T-cell (primary cell): ENCODE data around the gene SEC61A2. TPM values are rescaled to one million over a fixed set of nuclear protein-coding genes. Genes with fewer than 3 reads are reported as not detected.

Source experiments
- ATAC-seq, 4 experiments: fragments of 200-7000 bp in 3 of 4; fragments of 150-1000 bp in 1 of 4; cut with Tn5 transposase; replicated peaks in 1 of 4; 1 replicate in 3 of 4; 2 replicates in 1 of 4; pipeline ENCODE4 v1.10.0; 2021; ENCODE audit warnings: moderate library complexity in 3 of 4, mild to moderate bottlenecking in 2 of 4, moderate number of reproducible peaks in 1 of 4
- CTCF ChIA-PET, 2 donors: fragments of 300-600 bp; sonication (Branson Sonifier 250); formaldehyde crosslinking; loops; one replicate each; lab custom pipeline; 2022; ENCODE audit warnings: antibody characterized with exemption in 2 of 2; lab: Charles Lee
- POLR2A ChIA-PET, 2 donors: fragments of 300-600 bp; sonication (Branson Sonifier 250); formaldehyde crosslinking; loops; one replicate each; lab custom pipeline; 2022; ENCODE audit warnings: antibody characterized with exemption in 2 of 2; lab: Charles Lee
- DNase-seq, 35 experiments: peaks; one replicate each; pipeline versions ENCODE4 v3.0.0 to v3.0.0-alpha.2; 2013 to 2023
- H3K27ac ChIP-seq: one replicate; pipeline ENCODE4 v1.5.1; 2013; ENCODE audit warnings: low read length
- H3K27me3 ChIP-seq, 2 experiments: replicated peaks in 1 of 2; 1 replicate in 1 of 2; 2 replicates in 1 of 2; pipeline versions ENCODE4 v1.6.1 to v1.7.0; 2013; ENCODE audit warnings: low read length in 1 of 2, mixed read lengths in 1 of 2; ENCODE audit not compliant: control insufficient read depth in 2 of 2, insufficient read depth in 2 of 2; ENCODE audit errors: extremely low read depth in 1 of 2
- H3K36me3 ChIP-seq, 2 donors: 1 replicate in 1 of 2; 2 replicates in 1 of 2; pipeline versions ENCODE4 v1.6.1 to v1.7.0; 2013; ENCODE audit warnings: low read length in 1 of 2; ENCODE audit not compliant: control insufficient read depth in 2 of 2, insufficient read depth in 1 of 2; ENCODE audit errors: extremely low read depth in 1 of 2
- H3K4me1 ChIP-seq, 2 experiments: 1 replicate in 1 of 2; 2 replicates in 1 of 2; pipeline versions ENCODE4 v1.6.1 to v1.7.0; 2013; ENCODE audit warnings: low read length in 2 of 2, mixed read lengths in 1 of 2; ENCODE audit not compliant: insufficient read depth in 2 of 2, control insufficient read depth in 1 of 2; ENCODE audit errors: extremely low read depth in 1 of 2
- H3K4me3 ChIP-seq, 2 donors: 1 replicate in 1 of 2; 2 replicates in 1 of 2; pipeline versions ENCODE4 v1.5.1 to v1.7.0; 2013; ENCODE audit warnings: mild to moderate bottlenecking in 2 of 2, low read length in 1 of 2, moderate library complexity in 1 of 2; ENCODE audit not compliant: control insufficient read depth in 1 of 2; ENCODE audit errors: extremely low read depth in 1 of 2
- H3K9me3 ChIP-seq: 2 replicates; pipeline ENCODE4 v1.7.0; 2013
- H3K27ac Mint-ChIP-seq, 2 donors: one replicate each; pipeline ENCODE4 v1.8.0; 2020 to 2021; ENCODE audit warnings: mild to moderate bottlenecking in 2 of 2, mixed read lengths in 2 of 2
- H3K27me3 Mint-ChIP-seq, 2 donors: one replicate each; pipeline ENCODE4 v1.8.0; 2021 to 2022; ENCODE audit warnings: mixed read lengths in 2 of 2
- H3K36me3 Mint-ChIP-seq: one replicate; pipeline ENCODE4 v1.8.0; 2021; ENCODE audit warnings: mixed read lengths
- H3K4me1 Mint-ChIP-seq, 3 donors: one replicate each; pipeline ENCODE4 v1.8.0; 2020 to 2022; ENCODE audit warnings: mixed read lengths in 3 of 3, mild to moderate bottlenecking in 1 of 3
- H3K4me3 Mint-ChIP-seq, 3 donors: one replicate each; pipeline ENCODE4 v1.8.0; 2020 to 2022; ENCODE audit warnings: mild to moderate bottlenecking in 3 of 3, mixed read lengths in 3 of 3, moderate library complexity in 3 of 3
- H3K9me3 Mint-ChIP-seq, 3 donors: one replicate each; pipeline ENCODE4 v1.8.0; 2020 to 2022; ENCODE audit warnings: mixed read lengths in 3 of 3
- WGBS: methylation state at CpG from one replicate; pipeline ENCODE4 v1.1.5; 2013; ENCODE audit warnings: missing lambda C conversion rate; ENCODE audit not compliant: insufficient coverage; 5-methylcytosine and 5-hydroxymethylcytosine counted together
- total RNA-seq, 35 experiments: library from RNA in 6 of 35; stranded (reverse) in 6 of 35; fragments of 120-200 nt in 1 of 35; gene quantifications; one replicate each; pipeline versions ENCODE4 v1.2.1 to v1.2.4 and lab custom pipeline; 2013 to 2026

Gene SEC61A2
- total RNA-seq, 5 donors from 2014 or later (not counting 1 experiment from before 2014, with no cell fraction given), result 11.1 to 20.0 (median 13.9) TPM

- CTCF ChIA-PET, result no interaction called here
Measured at GRCh38 chr10:12097791-12098190, 31.7 kb upstream of the SEC61A2 start.

GRCh38 chr10:12098966-12099365 is 30.5 kb upstream of the SEC61A2 start:
- H3K4me3 ChIP-seq, result no peak overlapping the region
- no peak overlapping the region for H3K27ac Mint-ChIP-seq
- ATAC-seq, result no peak
- H3K36me3 Mint-ChIP-seq, result peaks cover 46% of the 10 kb centered on the region
- H3K27ac ChIP-seq, result no peak overlapping the region
- ChIA-PET POLR2A (no interaction called here), CTCF (no interaction called here)
- no peaks in the 10 kb centered on the region for H3K9me3 ChIP-seq
- H3K27me3 ChIP-seq, result no peaks in the 10 kb centered on the region
- no peak for DNase-seq
- H3K4me1 ChIP-seq, result no peaks in the 10 kb centered on the region
- H3K4me3 Mint-ChIP-seq, result no peak overlapping the region
- no peaks in the 10 kb centered on the region for H3K4me1 Mint-ChIP-seq
- H3K36me3 ChIP-seq, result peaks cover 16 to 45% of the 10 kb centered on the region in 2 donors
- H3K9me3 Mint-ChIP-seq, result no peaks in the 10 kb centered on the region
- no peaks in the 10 kb centered on the region for H3K27me3 Mint-ChIP-seq
- 93% methylated on average over 3 of the region's 4 CpGs for WGBS

More at GRCh38 chr10:12097791-12098190, 31.7 kb upstream of the SEC61A2 start:
- no peaks in the 10 kb centered on the region for H3K27me3 Mint-ChIP-seq
- Histone ChIP-seq H3K27ac (no peak overlapping the region), H3K4me1 (no peaks in the 10 kb centered on the region), H3K36me3 (peaks cover 15 to 46% of the 10 kb centered on the region in 2 donors), H3K9me3 (no peaks in the 10 kb centered on the region), H3K4me3 (no peak overlapping the region), H3K27me3 (no peaks in the 10 kb centered on the region)
- POLR2A ChIA-PET, result no interaction called here
- no peaks in the 10 kb centered on the region for H3K9me3 Mint-ChIP-seq
- DNase-seq (no peak), ATAC-seq (no peak)
- H3K4me1 Mint-ChIP-seq, result no peaks in the 10 kb centered on the region
- no peak overlapping the region for H3K4me3 Mint-ChIP-seq
- no peak overlapping the region for H3K27ac Mint-ChIP-seq
- 100% methylated on average over 3 of the region's 5 CpGs for WGBS
- H3K36me3 Mint-ChIP-seq, result peaks cover 44% of the 10 kb centered on the region

- Histone ChIP-seq H3K4me1 (no peaks in the 10 kb centered on the region), H3K4me3 (no peak overlapping the region), H3K27me3 (no peaks in the 10 kb centered on the region), H3K27ac (no peak overlapping the region), H3K9me3 (no peaks in the 10 kb centered on the region), H3K36me3 (peaks cover 21 to 47% of the 10 kb centered on the region in 2 donors)
- ATAC-seq (no peak), DNase-seq (no peak)
- Mint-ChIP-seq H3K27ac (no peak overlapping the region), H3K27me3 (no peaks in the 10 kb centered on the region), H3K36me3 (peaks cover 53% of the 10 kb centered on the region), H3K4me1 (no peaks in the 10 kb centered on the region), H3K4me3 (no peak overlapping the region), H3K9me3 (no peaks in the 10 kb centered on the region)
- CTCF ChIA-PET, result no interaction called here
- 100% methylated on average over 2 of the region's 4 CpGs for WGBS
- POLR2A ChIA-PET, result interaction anchor here in 1 of 2 donors (0.5 kb wide), 1 partner anchor 21 kb away, joined by 5 read pairs; no protein-coding TSS in a partner anchor
Measured at GRCh38 chr10:12103802-12104201, 25.7 kb upstream of the SEC61A2 start.

- 100% methylated on average over 8 of the region's 14 CpGs for WGBS
- Histone ChIP-seq H3K27ac (no peak overlapping the region), H3K4me3 (no peak overlapping the region), H3K4me1 (peaks cover 0 to 5% of the 10 kb centered on the region in 2 experiments), H3K27me3 (no peaks in the 10 kb centered on the region), H3K9me3 (no peaks in the 10 kb centered on the region), H3K36me3 (peaks cover 12 to 31% of the 10 kb centered on the region in 2 donors)
- peaks cover 10 to 13% (median 12%) of the 10 kb centered on the region in 3 donors for H3K4me1 Mint-ChIP-seq
- ATAC-seq (no peak), DNase-seq (no peak)
- H3K27me3 Mint-ChIP-seq, result no peaks in the 10 kb centered on the region
- H3K36me3 Mint-ChIP-seq, result peaks cover 50% of the 10 kb centered on the region
- H3K9me3 Mint-ChIP-seq, result no peaks in the 10 kb centered on the region
- CTCF ChIA-PET, result no interaction called here
- POLR2A ChIA-PET, result interaction anchor here in 1 of 2 donors (0.6 kb wide), 1 partner anchor 726 kb away, joined by 11 read pairs; no protein-coding TSS in a partner anchor
- H3K27ac Mint-ChIP-seq, result no peak overlapping the region
- H3K4me3 Mint-ChIP-seq, result no peak overlapping the region
Measured at GRCh38 chr10:12107781-12108180, 21.7 kb upstream of the SEC61A2 start.

- H3K27me3 Mint-ChIP-seq, result no peaks in the 10 kb centered on the region
- Histone ChIP-seq H3K4me1 (peaks cover 5 to 7% of the 10 kb centered on the region in 2 experiments), H3K27me3 (no peaks in the 10 kb centered on the region), H3K9me3 (no peaks in the 10 kb centered on the region), H3K36me3 (peaks cover 7 to 26% of the 10 kb centered on the region in 2 donors), H3K4me3 (no peak overlapping the region), H3K27ac (no peak overlapping the region)
- ChIA-PET CTCF (no interaction called here), POLR2A (no interaction called here)
- H3K4me3 Mint-ChIP-seq, result no peak overlapping the region
- peak overlapping the region in 1 of 2 donors; percentile 12 for H3K27ac Mint-ChIP-seq
- H3K36me3 Mint-ChIP-seq, result peaks cover 42% of the 10 kb centered on the region
- 93% methylated on average over 5 of the region's 5 CpGs for WGBS
- DNase-seq (no peak), ATAC-seq (no peak)
- H3K9me3 Mint-ChIP-seq, result no peaks in the 10 kb centered on the region
- peaks cover 16 to 19% (median 18%) of the 10 kb centered on the region in 3 donors for H3K4me1 Mint-ChIP-seq
Measured at GRCh38 chr10:12109286-12109685, 20.2 kb upstream of the SEC61A2 start.

- ChIA-PET POLR2A (no interaction called here), CTCF (no interaction called here)
- no peak overlapping the region for H3K27ac ChIP-seq
- Mint-ChIP-seq H3K9me3 (no peaks in the 10 kb centered on the region), H3K36me3 (peaks cover 34% of the 10 kb centered on the region), H3K27ac (peak overlapping the region; percentile 2 to 47), H3K4me1 (peaks cover 16 to 19% (median 18%) of the 10 kb centered on the region in 3 donors), H3K4me3 (no peak overlapping the region), H3K27me3 (no peaks in the 10 kb centered on the region)
- no peaks in the 10 kb centered on the region for H3K27me3 ChIP-seq
- DNase-seq (no peak), ATAC-seq (no peak)
- H3K9me3 ChIP-seq, result no peaks in the 10 kb centered on the region
- H3K4me1 ChIP-seq, result peaks cover 5 to 7% of the 10 kb centered on the region in 2 experiments
- peaks cover 3 to 15% of the 10 kb centered on the region in 2 donors for H3K36me3 ChIP-seq
- no peak overlapping the region for H3K4me3 ChIP-seq
Measured at GRCh38 chr10:12111528-12111927, 17.9 kb upstream of the SEC61A2 start.
